HepG2 (cell line): ENCODE measurements around the gene PPP2R1B. TPM values are rescaled to one million over a fixed set of nuclear protein-coding genes. Genes with fewer than 3 reads are reported as not detected.

ENCODE experiments used
- DNMT1 ChIP-seq: sonication (generic); formaldehyde crosslinking; IDR thresholded peaks from 2 replicates; pipeline ENCODE4 v1.5.1; 2020; ENCODE audit warnings: mild to moderate bottlenecking, missing genetic modification reagents
- EHMT2 ChIP-seq: fragments of 200-600 bp; sonication (generic); IDR thresholded peaks from 2 replicates; pipeline ENCODE4 v1.7.0; 2017; ENCODE audit warnings: antibody characterized with exemption, low read depth, low read length, borderline replicate concordance
- GABPB1 ChIP-seq: IDR thresholded peaks from 2 replicates; pipeline ENCODE4 v1.6.1; 2016; ENCODE audit warnings: mild to moderate bottlenecking, missing genetic modification reagents, moderate library complexity, missing compliant biosample characterization
- IRX3 ChIP-seq: sonication (generic); formaldehyde crosslinking; IDR thresholded peaks from 2 replicates; pipeline ENCODE4 v1.8.1; 2023; ENCODE audit warnings: mild to moderate bottlenecking, low read depth, missing genetic modification reagents, borderline replicate concordance
- JUNB ChIP-seq: sonication (generic); formaldehyde crosslinking; IDR thresholded peaks from 2 replicates; pipeline ENCODE4 v1.8.0; 2022; ENCODE audit warnings: missing genetic modification reagents, mild to moderate bottlenecking, borderline replicate concordance
- KLF9 ChIP-seq: IDR thresholded peaks from 2 replicates; pipeline ENCODE4 v1.6.1; 2016; ENCODE audit warnings: low read depth
- MIXL1 ChIP-seq: IDR thresholded peaks from 2 replicates; pipeline ENCODE4 v1.6.1; 2016
- NFE2L1 ChIP-seq: sonication (generic); formaldehyde crosslinking; IDR thresholded peaks from 2 replicates; pipeline ENCODE4 v1.4.0; 2020; ENCODE audit warnings: missing genetic modification reagents, mild to moderate bottlenecking, borderline replicate concordance
- PHB2 ChIP-seq: fragments of 450-650 bp; IDR thresholded peaks from 2 replicates; pipeline ENCODE4 v1.6.1; 2018; ENCODE audit not compliant: partially characterized antibody
- PHF20 ChIP-seq: sonication (generic); formaldehyde crosslinking; IDR thresholded peaks from 2 replicates; pipeline ENCODE4 v1.5.0; 2020; ENCODE audit warnings: mild to moderate bottlenecking, missing genetic modification reagents
- SRY ChIP-seq: sonication (generic); formaldehyde crosslinking; IDR thresholded peaks from 2 replicates; pipeline ENCODE4 v1.8.0; 2022; ENCODE audit warnings: mild to moderate bottlenecking, missing genetic modification reagents
- TARDBP ChIP-seq: sonication (generic); formaldehyde crosslinking; IDR thresholded peaks from 2 replicates; pipeline ENCODE4 v1.8.0; 2022; ENCODE audit warnings: mild to moderate bottlenecking, missing genetic modification reagents
- U2AF2 ChIP-seq: fragments of 200-400 bp; formaldehyde crosslinking; IDR thresholded peaks from 2 replicates; pipeline ENCODE4 v1.6.1; 2017; ENCODE audit warnings: low read depth, mild to moderate bottlenecking, low read length
- ZBTB1 ChIP-seq: sonication (generic); formaldehyde crosslinking; IDR thresholded peaks from 2 replicates; pipeline ENCODE4 v1.4.0; 2020; ENCODE audit warnings: missing genetic modification reagents, borderline replicate concordance
- ZNF260 ChIP-seq: sonication (generic); formaldehyde crosslinking; IDR thresholded peaks from 2 replicates; pipeline ENCODE4 v1.4.0; 2020; ENCODE audit warnings: missing genetic modification reagents, low read depth, mild to moderate bottlenecking, borderline replicate concordance
- ZNF34 ChIP-seq: sonication (generic); formaldehyde crosslinking; IDR thresholded peaks from 2 replicates; pipeline ENCODE4 v1.4.0; 2020; ENCODE audit warnings: mild to moderate bottlenecking, missing genetic modification reagents, borderline replicate concordance
- ZNF367 ChIP-seq: sonication (generic); formaldehyde crosslinking; IDR thresholded peaks from 2 replicates; pipeline ENCODE4 v1.4.0; 2020; ENCODE audit warnings: missing genetic modification reagents, borderline replicate concordance
- ZNF468 ChIP-seq: sonication (generic); formaldehyde crosslinking; IDR thresholded peaks from 2 replicates; pipeline ENCODE4 v1.8.0; 2022; ENCODE audit warnings: mild to moderate bottlenecking, moderate library complexity, missing genetic modification reagents
- ZNF543 ChIP-seq: sonication (generic); formaldehyde crosslinking; IDR thresholded peaks from 2 replicates; pipeline ENCODE4 v1.4.0; 2020; ENCODE audit warnings: mild to moderate bottlenecking, missing genetic modification reagents
- ZNF570 ChIP-seq: sonication (generic); formaldehyde crosslinking; IDR thresholded peaks from 2 replicates; pipeline ENCODE4 v1.4.0; 2020; ENCODE audit warnings: mild to moderate bottlenecking, missing genetic modification reagents, borderline replicate concordance
- polyA plus RNA-seq, 8 experiments: library from polyadenylated mRNA; depleted of rRNA in 3 of 8; stranded (reverse) in 7 of 8; unstranded in 1 of 8; fragments of >200 nt; fragmentation: Illumina TruSeq in 4 of 8; extraction: Trizol in 4 of 8; gene quantifications; 2 replicates each; pipeline versions ENCODE4 v1.2.1 to v1.2.3, GENCODE V29; 2011 to 2016; ENCODE audit warnings: low read depth in 4 of 8, missing spikeins in 1 of 8, mixed read lengths in 1 of 8; ENCODE audit not compliant: insufficient read depth in 1 of 8
- total RNA-seq, 5 experiments: library from RNA; depleted of rRNA; stranded (reverse); fragments of >200 nt; fragmentation: Illumina TruSeq; extraction: Trizol; gene quantifications; 2 replicates each; pipeline ENCODE4 v1.2.3, GENCODE V29; 2016; ENCODE audit warnings: low read depth in 1 of 5
- TF ChIP-seq, protein P1 (sequence below): sonication (generic); formaldehyde crosslinking; IDR thresholded peaks from 2 replicates; pipeline ENCODE4 v1.8.0; 2022; ENCODE audit warnings: mild to moderate bottlenecking, missing genetic modification reagents, moderate library complexity
- TF ChIP-seq, protein P2 (sequence below): sonication (generic); formaldehyde crosslinking; conservative IDR thresholded peaks from 2 replicates; pipeline ENCODE4 v1.4.0; 2020; ENCODE audit warnings: mild to moderate bottlenecking, missing genetic modification reagents, moderate library complexity
- TF ChIP-seq, protein P3 (sequence below): sonication (generic); formaldehyde crosslinking; IDR thresholded peaks from 2 replicates; pipeline ENCODE4 v1.4.0; 2020; ENCODE audit warnings: mild to moderate bottlenecking, missing genetic modification reagents
- TF ChIP-seq, protein P4 (sequence below): IDR thresholded peaks from 2 replicates; pipeline ENCODE4 v1.6.1; 2016; ENCODE audit warnings: missing compliant biosample characterization, missing genetic modification reagents, borderline replicate concordance

PPP2R1B gene
- total and polyA plus RNA-seq, 2 of the 13 experiments (the other 11 are each of a cell fraction or from before 2014, with no cell fraction given) = 22.1 to 56.8 TPM

DNA sequence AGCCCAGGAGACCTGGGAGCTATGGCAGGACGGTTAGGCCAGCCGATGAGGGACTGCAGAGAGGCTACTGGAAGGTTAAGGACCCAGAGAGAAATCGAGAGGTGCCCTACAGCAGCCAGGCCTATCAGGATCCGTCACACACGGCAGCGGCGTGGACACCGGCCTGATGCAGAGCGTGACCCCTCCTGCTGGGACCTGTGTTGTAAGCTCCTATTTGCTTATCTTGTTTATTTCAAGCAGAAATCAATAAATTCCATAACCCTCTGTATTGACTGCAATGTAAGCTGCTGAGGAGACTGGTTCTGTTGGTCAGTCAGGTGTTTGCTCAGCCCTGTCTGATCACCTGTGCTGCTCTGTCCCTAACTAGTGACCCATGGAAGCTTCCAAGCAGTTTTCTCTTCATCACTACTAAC, 39.9 kb downstream of the PPP2R1B start (continued):
- TF ChIP-seq ZNF468 (CRISPR knock-in tag) (no peak), EHMT2 (no peak), ZNF367 (CRISPR knock-in tag) (no peak), MIXL1 (CRISPR knock-in tag) (peak; percentile 83), U2AF2 (no peak), PHF20 (CRISPR knock-in tag) (no peak), ZBTB1 (CRISPR knock-in tag) (no peak), DNMT1 (CRISPR knock-in tag) (no peak), GABPB1 (CRISPR knock-in tag) (peak; percentile 52; the same call in 1 of the 2 replicates), ZNF543 (CRISPR knock-in tag) (no peak), ZNF570 (CRISPR knock-in tag) (no peak), NFE2L1 (CRISPR knock-in tag) (no peak), KLF9 (CRISPR knock-in tag) (no peak), SRY (CRISPR knock-in tag) (no peak), TARDBP (peak; percentile 74; the same call in 1 of the 2 replicates), ZNF34 (CRISPR knock-in tag) (peak; percentile 36; the same call in 1 of the 2 replicates), ZNF260 (CRISPR knock-in tag) (no peak), PHB2 (no peak), JUNB (CRISPR knock-in tag) (no peak), IRX3 (CRISPR knock-in tag) (no peak)
- TF ChIP-seq, protein P1, sequence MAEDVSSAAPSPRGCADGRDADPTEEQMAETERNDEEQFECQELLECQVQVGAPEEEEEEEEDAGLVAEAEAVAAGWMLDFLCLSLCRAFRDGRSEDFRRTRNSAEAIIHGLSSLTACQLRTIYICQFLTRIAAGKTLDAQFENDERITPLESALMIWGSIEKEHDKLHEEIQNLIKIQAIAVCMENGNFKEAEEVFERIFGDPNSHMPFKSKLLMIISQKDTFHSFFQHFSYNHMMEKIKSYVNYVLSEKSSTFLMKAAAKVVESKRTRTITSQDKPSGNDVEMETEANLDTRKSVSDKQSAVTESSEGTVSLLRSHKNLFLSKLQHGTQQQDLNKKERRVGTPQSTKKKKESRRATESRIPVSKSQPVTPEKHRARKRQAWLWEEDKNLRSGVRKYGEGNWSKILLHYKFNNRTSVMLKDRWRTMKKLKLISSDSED (CRISPR knock-in tag) = no peak
- TF ChIP-seq, protein P2, sequence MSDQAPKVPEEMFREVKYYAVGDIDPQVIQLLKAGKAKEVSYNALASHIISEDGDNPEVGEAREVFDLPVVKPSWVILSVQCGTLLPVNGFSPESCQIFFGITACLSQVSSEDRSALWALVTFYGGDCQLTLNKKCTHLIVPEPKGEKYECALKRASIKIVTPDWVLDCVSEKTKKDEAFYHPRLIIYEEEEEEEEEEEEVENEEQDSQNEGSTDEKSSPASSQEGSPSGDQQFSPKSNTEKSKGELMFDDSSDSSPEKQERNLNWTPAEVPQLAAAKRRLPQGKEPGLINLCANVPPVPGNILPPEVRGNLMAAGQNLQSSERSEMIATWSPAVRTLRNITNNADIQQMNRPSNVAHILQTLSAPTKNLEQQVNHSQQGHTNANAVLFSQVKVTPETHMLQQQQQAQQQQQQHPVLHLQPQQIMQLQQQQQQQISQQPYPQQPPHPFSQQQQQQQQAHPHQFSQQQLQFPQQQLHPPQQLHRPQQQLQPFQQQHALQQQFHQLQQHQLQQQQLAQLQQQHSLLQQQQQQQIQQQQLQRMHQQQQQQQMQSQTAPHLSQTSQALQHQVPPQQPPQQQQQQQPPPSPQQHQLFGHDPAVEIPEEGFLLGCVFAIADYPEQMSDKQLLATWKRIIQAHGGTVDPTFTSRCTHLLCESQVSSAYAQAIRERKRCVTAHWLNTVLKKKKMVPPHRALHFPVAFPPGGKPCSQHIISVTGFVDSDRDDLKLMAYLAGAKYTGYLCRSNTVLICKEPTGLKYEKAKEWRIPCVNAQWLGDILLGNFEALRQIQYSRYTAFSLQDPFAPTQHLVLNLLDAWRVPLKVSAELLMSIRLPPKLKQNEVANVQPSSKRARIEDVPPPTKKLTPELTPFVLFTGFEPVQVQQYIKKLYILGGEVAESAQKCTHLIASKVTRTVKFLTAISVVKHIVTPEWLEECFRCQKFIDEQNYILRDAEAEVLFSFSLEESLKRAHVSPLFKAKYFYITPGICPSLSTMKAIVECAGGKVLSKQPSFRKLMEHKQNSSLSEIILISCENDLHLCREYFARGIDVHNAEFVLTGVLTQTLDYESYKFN = peak; percentile 94
- TF ChIP-seq, protein P3, sequence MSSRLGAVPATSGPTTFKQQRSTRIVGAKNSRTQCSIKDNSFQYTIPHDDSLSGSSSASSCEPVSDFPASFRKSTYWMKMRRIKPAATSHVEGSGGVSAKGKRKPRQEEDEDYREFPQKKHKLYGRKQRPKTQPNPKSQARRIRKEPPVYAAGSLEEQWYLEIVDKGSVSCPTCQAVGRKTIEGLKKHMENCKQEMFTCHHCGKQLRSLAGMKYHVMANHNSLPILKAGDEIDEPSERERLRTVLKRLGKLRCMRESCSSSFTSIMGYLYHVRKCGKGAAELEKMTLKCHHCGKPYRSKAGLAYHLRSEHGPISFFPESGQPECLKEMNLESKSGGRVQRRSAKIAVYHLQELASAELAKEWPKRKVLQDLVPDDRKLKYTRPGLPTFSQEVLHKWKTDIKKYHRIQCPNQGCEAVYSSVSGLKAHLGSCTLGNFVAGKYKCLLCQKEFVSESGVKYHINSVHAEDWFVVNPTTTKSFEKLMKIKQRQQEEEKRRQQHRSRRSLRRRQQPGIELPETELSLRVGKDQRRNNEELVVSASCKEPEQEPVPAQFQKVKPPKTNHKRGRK (CRISPR knock-in tag) = no peak
- TF ChIP-seq, protein P4, sequence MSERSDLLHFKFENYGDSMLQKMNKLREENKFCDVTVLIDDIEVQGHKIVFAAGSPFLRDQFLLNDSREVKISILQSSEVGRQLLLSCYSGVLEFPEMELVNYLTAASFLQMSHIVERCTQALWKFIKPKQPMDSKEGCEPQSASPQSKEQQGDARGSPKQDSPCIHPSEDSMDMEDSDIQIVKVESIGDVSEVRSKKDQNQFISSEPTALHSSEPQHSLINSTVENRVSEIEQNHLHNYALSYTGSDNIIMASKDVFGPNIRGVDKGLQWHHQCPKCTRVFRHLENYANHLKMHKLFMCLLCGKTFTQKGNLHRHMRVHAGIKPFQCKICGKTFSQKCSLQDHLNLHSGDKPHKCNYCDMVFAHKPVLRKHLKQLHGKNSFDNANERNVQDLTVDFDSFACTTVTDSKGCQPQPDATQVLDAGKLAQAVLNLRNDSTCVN (CRISPR knock-in tag) = no peak
